GM12801 (cell line): ENCODE measurements around the gene MARS1.

Experiments used
- CTCF ChIP-seq: IDR thresholded peaks from one replicate; pipeline ENCODE4 v1.5.1; 2011; ENCODE audit warnings: control low read depth; ENCODE audit not compliant: insufficient read length; ENCODE audit errors: extremely low read depth

Gene MARS1

GRCh38 chr12:57476162-57476992, 11.5 kb upstream of the MARS1 start:
- no peak for TF ChIP-seq CTCF

- no peak for TF ChIP-seq CTCF
Measured at GRCh38 chr12:57476993-57477709, 10.7 kb upstream of the MARS1 start.

GRCh38 chr12:57477710-57478681, 9.9 kb upstream of the MARS1 start:
- no peak for TF ChIP-seq CTCF

- no peak for TF ChIP-seq CTCF
Measured at GRCh38 chr12:57479043-57479375, 8.9 kb upstream of the MARS1 start.

- TF ChIP-seq CTCF, result no peak
Measured at GRCh38 chr12:57479376-57480115, 8.3 kb upstream of the MARS1 start, which contains the start of gene ARHGAP9. Gene ARHGAP9 (minus strand): TSS chr12:57479866. CDS start chr12:57479406, 460 bp downstream.

GRCh38 chr12:57481671-57482070, 6.2 kb upstream of the MARS1 start:
- TF ChIP-seq CTCF, result no peak
